HG03108 (cell line): ENCODE data around the gene ZNF606.

ENCODE experiments used
- ATAC-seq: cut with Tn5 transposase; IDR thresholded peaks from one replicate; pipeline ENCODE4 v1.9.1; 2021; ENCODE audit warnings: moderate library complexity; ENCODE audit not compliant: unreplicated experiment

The ZNF606 gene

GRCh38 chr19:57934820-57935665 lies 67.6 kb downstream of the ZNF606 start, which contains the start of gene ZNF418:
Gene ZNF418 (minus strand): TSS chr19:57935402. CDS start chr19:57933822, 1,580 bp downstream.
- ATAC-seq, result peak; percentile 69

GRCh38 chr19:57927587-57927986 lies 75.0 kb downstream of the ZNF606 start:
- ATAC-seq, result no peak
